GM21529 (cell line): ENCODE measurements around the gene ACCS.

Experiments used
- ATAC-seq: cut with Tn5 transposase; IDR thresholded peaks from one replicate; pipeline ENCODE4 v1.9.1; 2021; ENCODE audit not compliant: unreplicated experiment

ACCS gene

GRCh38 chr11:44037658-44037998 lies 28.4 kb upstream of the ACCS start:
- ATAC-seq, result no peak

DNA sequence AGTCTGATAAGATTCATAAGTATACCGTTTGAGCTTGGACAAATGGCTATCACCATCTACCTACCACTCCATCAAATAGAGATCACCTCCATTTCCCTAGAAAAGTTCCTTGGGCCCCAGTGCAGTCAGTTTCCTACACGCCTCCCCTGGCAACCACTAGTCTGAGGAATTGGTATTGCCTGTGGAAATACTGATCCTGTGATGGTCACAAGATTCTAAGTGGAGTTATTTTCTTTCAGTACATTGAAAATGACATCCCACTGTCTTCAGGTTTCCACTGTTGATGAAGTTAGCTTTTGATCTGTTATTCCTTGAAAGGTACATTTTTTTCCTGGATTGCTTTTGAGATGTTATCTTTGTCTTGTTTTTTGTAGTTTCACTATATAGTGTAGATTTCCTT lies 22.9 kb upstream of the ACCS start:
- ATAC-seq, result no peak

DNA sequence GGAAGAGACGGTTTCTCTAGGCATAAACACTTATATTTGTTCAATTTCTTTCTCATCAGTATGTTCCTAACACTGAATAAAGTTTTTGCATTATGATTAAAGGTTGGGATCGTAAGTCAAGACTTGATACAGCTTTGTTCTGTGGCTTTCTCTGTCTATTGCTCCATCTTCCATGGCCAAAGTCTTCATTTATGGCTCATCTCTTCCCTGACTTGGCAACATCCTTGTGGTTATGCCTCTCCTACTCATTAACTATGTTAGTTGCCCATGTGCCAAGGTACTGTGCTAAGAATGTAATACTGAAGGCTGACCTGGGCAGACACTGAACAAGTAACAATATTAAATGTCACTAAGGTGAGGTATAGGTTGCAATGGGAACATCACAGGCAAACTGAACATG lies 19.9 kb upstream of the ACCS start:
- no peak for ATAC-seq

GRCh38 chr11:44047298-44047697 lies 18.8 kb upstream of the ACCS start:
- no peak for ATAC-seq

DNA sequence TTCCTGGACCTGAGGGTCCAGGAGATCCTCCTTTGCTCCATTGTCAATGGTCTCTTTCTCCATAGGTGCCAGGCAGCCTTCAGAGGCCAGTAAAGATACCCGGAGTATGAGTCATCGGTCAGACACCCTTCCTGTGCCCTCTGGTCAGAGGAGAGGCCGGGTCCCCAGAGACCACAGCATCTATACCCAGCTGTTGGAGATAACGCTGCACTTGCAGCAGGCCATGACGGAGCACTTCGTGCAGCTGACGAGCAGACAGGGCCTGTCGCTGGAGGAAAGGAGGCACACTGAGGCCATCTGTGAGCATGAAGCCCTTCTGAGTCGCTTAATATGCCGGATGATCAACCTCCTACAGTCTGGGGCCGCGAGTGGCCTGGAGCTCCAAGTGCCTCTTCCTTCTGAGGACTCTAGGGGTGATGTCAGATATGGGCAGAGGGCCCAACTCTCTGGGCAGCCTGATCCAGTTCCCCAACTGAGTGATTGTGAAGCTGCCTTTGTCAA lies 18.1 kb upstream of the ACCS start, which contains the start of gene ACCSL:
ACCSL (plus strand) TSS at position 51 of the 501 bp plus-strand sequence; CDS start at position 107, 56 bp downstream.
- ATAC-seq, result no peak

GRCh38 chr11:44049832-44050231 lies 16.2 kb upstream of the ACCS start:
- no peak for ATAC-seq

DNA sequence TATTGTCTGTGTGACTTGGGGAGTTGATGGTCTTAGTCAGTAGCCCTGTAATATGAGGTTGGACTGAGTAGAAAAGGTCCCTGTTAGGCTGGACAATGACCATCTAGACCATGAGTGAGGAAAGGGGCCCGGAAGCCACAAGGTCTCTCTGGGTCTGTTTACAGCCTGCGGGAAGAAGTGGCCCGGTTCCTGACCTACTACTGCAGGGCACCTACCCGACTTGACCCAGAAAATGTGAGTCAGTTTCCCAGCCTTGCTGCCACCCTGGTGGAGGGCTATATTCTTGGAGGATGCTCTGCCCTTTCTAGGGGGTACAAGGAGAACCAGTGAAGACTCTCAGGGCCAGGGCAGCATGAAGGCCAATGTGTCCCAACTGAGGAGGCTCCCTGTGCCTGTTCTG lies 14.9 kb upstream of the ACCS start:
- ATAC-seq, result no peak

GRCh38 chr11:44057340-44057739 lies 8.7 kb upstream of the ACCS start:
- no peak for ATAC-seq

DNA sequence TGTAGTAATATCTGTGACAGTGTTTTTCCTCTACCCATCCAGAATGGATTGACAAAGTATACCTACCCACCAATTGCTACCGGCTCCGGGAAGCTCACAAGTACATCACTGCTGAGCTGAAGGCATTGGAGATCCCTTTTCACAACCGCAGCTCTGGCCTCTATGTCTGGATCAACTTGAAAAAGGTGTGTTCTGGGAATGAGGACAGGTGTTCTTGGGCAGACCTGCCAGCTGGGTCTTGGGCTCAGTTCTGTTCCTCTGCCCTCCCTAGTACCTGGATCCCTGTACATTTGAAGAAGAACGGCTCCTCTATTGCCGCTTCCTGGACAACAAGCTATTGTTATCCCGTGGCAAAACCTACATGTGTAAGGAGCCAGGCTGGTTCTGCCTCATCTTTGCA lies 7.8 kb upstream of the ACCS start:
- ATAC-seq, result no peak

DNA sequence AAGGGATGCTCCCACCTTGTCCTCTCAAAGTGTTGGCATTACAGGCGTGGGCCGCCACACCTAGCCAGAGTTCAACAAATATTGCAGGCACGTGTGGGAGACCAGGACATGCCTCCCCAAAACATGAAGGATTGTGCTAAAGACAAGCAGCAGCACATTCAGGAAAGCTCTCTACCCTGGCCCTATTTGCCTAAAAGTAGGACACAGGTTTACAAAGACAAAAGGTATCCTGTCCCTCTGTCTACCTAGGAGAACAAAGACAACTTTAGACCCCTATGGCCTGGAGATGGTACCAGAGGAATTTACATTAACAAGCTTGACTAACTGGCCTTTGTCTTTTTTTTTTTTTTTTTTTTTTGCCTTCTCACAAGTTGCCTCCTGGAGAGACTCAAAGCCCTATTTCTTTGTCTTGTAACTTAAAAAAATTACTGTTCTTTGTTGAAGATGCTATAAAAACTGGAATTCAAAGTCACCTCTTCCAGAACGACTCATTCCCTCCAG lies 859 bp upstream of the ACCS start:
- no peak for ATAC-seq

DNA sequence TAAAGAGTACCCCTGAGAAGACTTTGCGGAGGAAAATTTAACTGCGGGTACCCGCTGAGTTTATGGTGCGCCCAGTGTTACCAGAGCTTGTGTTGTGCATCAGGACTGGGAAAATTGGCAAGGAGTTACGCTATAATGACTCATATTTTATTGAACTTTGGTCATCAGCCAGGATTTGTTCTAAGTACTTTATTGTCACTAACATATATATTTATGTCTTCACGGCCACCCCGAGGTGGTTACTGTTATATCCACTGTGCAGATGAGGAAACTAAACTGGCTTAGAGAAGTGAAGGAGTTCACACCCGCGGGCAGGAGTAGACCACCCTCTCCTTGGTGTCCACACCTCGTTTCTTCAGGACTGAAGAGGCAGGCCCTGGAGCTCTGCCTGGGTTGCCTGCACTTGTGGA lies 667 bp downstream of the ACCS start:
- no peak for ATAC-seq

- ATAC-seq, result no peak
Observed at GRCh38 chr11:44067266-44067665, 1.2 kb downstream of the ACCS start.

GRCh38 chr11:44068180-44068579 lies 2.1 kb downstream of the ACCS start:
- ATAC-seq, result no peak

DNA sequence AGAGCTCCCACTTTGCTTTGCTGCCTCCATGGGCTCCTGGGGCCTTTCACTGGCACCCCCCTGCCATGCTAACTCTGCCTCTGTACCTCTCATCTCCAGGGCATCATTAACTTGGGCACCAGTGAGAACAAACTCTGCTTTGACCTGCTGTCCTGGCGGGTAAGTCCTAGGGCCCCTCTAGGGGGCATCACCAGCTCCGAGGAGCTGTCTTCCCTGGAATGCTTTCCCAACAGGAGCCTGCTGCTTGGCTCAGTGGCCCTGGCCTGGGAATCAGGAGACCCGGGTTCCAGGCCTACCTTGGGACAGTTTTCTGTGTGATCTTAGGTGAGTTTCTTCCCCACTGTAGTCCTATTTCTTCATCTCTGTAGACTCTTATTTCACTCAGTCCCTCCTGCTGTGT lies 5.1 kb downstream of the ACCS start:
- no peak for ATAC-seq

- no peak for ATAC-seq
Observed at GRCh38 chr11:44072757-44073658, 6.9 kb downstream of the ACCS start.

DNA sequence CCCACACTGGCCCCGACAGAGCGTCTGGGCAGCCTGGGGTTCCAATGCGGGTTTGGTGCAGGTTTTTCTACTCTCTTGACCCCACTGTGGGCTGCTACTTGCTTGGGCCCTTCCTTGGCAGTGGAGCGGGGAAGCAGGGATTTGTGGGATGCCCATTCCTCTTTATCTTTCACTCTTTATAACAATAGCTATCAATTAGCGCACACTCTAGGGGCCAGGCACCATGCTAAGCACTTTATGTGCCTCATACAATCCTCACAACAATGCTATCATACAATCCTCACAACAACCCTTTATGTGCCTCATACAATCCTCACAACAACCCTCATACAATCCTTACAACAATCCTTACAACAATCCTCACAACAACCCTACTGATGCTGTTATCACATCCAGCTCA lies 12.7 kb downstream of the ACCS start:
- no peak for ATAC-seq

GRCh38 chr11:44079376-44079775 lies 13.3 kb downstream of the ACCS start:
- ATAC-seq, result no peak

GRCh38 chr11:44080951-44081350 lies 14.9 kb downstream of the ACCS start:
- ATAC-seq, result no peak

GRCh38 chr11:44082645-44083044 lies 16.6 kb downstream of the ACCS start:
- no peak for ATAC-seq

- no peak for ATAC-seq
Observed at GRCh38 chr11:44083433-44083832, 17.4 kb downstream of the ACCS start.

- no peak for ATAC-seq
Observed at GRCh38 chr11:44083906-44084305, 17.8 kb downstream of the ACCS start.

GRCh38 chr11:44085330-44085729 lies 19.3 kb downstream of the ACCS start:
- no peak for ATAC-seq

DNA sequence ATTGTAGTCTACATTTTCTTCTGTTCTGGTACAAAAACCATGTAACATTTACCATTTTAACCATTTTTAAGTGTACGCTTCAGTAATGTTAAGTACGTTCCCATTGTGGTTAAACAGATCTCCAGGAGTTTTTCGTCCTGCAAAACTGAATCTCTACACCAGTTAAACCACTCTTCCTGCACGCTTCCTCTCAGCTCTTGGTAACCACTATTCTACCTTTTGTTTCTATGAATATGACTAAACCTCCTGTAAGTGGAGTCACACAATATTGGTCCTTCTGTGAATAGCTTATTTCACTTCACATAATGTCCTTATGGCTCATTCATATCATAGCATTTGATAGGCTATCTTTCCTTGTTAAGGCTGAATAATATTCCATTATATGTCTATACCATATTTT lies 22.3 kb downstream of the ACCS start:
- no peak for ATAC-seq
